ENCODE results near the gene SHISA7.
A peak's percentile ranks its signal among the peaks of the same experiment; 100 is the strongest.

Gene SHISA7

DNA sequence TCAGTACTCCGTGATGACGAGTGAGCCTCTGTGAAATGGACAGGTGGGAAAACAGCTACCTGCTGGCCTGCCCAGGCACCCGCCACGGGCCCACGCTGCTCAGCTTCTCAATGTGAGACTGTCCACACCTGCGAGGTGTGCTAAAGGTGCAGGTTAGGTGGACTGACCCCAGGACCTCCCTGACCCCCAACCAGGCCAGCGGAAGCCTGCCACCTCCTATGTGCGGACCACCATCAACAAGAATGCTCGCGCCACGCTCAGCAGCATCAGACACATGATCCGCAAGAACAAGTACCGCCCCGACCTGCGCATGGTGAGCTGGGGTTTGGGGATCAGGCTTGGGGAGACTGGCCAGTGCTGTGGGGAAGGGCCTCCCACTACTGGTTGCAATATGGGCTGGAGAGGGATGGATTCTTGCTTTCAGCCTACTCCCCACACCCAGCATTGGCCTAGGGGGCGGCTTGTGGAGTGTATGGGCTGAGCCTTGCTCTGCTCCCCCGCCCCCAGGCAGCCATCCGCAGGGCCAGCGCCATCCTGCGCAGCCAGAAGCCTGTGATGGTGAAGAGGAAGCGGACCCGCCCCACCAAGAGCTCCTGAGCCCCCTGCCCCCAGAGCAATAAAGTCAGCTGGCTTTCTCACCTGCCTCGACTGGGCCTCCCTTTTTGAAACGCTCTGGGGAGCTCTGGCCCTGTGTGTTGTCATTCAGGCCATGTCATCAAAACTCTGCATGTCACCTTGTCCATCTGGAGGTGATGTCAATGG, 55.2 kb downstream of the SHISA7 start:
- DNase-seq (ENCODE audit: low read depth): no peak

DNA sequence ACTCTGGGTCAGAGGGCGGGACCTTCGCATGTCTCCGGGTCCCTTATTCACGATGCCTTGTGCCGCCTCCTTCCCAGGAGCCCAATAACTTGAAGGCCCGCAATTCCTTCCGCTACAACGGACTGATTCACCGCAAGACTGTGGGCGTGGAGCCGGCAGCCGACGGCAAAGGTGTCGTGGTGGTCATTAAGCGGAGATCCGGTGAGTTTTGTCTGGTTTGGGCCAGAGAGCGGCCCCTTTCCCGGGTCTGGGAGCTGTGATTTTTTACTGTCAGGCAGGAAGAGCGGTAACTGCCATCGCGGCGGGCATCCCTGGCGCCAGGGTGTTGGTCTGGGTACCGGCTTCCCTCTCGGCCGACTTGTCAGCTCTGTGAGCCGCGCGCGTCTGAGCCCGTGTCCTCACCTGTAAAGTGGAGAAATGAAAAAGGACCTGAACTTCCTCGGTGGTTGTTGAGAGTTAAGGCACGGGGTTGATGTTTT, 56.6 kb downstream of the SHISA7 start:
- no peak for DNase-seq (ENCODE audit: low read depth)

DNA sequence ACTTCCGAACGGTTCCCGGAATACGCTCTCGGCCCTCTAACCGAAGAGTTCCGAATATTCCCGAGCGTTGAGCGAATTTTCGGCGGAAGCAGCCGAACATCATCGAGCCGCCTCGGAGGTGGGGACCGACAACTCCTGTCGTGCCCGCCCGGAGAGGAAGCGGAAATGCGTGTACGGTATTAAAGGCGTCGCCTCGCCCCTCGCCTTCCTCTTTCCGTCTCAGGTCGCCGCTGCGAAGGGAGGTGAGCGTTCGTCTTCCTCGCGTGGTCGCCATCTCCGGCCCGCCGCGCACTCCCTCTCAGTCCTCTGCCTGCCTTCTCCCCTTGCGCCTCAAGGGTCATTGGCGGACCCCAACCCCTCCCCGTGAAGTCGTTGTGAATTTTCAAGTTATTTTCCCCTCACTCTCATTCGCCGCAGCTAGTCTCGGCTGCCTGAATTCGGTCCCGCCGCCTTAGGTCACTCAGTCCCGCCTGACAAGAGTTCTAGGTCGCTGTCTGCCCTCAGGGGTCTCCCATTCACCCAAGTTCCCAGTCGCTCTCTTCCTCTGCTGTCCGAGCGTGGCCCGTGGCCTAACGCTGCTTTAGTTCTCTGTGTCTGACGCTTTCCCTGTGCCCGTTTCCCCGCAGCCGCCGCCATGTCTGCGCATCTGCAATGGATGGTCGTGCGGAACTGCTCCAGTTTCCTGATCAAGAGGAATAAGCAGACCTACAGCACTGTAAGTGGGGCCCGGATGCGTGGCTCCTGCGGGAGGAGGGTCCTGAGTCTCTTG, 57.2 kb downstream of the SHISA7 start, which contains the start of gene RPL28:
RPL28 (plus strand) TSS at position 209 of the 769 bp plus-strand sequence; CDS start at position 635, 426 bp downstream.
- DNase-seq (ENCODE audit: low read depth): peak; percentile 97

DNA sequence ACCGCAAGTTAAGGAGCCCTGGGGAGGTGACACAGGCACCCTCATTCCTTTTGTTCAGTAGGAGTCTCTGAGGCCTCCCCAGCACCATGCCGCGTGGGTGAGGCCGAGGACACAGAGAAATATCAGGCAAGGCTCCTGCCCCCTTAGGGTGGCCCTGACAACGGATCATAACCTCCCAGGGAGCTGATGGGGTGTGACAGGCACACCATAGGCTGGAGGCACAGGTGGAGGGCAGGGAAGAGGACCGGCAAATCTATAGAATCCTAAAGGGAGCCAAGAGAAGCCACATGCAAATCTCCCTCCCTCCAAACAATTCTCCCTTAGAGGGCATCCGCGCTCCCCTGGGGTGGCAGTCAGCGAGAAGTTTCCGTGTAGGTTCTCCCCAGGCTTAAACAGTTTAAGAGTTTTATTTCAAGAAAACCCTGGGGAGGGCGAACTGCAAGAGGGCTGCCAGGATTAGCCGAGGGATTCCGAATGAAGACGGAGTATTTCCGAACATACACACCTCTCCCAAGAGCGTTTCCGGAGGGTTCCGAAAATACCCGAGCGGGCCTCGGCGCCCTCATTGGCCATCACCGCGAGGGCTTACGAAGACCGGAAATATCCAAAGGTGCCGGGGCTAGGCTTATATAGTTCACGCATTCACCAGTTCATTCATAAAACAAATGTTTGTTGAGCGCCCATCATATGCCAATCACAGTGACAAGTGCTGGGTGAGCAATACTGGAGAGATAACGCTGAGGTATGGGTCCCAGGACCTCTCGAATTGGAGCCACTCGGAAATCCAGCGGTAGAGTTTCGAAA, 58.0 kb downstream of the SHISA7 start:
- DNase-seq (ENCODE audit: low read depth): peak; percentile 93

DNA sequence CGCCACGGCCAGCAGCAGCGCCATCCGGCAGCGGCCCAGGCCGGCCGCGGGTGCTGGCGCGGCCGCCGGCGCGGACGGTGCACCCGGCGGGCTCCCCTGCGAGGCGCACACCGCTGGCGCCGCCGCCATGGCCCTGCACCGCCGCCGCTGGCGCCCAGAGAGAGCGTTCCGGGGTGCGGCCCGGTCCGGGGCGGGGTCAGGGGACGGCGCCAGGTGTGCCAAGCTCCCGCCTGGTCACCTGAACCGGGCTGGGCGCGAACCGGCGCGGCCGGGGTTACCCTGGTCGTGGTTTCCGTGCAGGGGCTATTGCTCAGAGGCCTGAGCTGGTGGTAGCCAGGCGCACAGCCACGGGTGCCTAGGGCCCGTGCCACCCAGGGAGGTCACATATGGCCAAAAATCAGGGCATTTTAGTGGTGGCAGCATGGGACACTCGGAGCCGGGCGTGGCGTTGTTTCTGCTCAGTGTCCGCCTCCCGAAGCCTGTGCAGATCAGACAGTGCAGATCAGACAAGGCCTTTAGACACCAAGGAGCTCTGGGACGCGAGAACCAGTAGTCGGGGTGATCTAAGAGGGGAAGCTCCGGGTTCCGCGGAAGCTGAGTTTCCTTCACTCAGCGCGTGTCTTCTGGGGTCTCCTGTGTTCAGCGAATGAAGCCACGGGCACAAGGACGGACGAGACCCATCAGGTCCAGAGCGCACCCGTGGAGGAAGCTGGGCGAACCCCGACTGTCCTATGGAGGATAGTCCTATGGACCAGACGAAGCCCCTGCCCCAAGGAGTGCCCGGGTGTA, 58.8 kb downstream of the SHISA7 start, which contains the start of gene TMEM238:
TMEM238 (minus strand) TSS at position 162 of the 789 bp plus-strand sequence; CDS start at position 129, 33 bp downstream.
- no peak for DNase-seq (ENCODE audit: low read depth)

DNA sequence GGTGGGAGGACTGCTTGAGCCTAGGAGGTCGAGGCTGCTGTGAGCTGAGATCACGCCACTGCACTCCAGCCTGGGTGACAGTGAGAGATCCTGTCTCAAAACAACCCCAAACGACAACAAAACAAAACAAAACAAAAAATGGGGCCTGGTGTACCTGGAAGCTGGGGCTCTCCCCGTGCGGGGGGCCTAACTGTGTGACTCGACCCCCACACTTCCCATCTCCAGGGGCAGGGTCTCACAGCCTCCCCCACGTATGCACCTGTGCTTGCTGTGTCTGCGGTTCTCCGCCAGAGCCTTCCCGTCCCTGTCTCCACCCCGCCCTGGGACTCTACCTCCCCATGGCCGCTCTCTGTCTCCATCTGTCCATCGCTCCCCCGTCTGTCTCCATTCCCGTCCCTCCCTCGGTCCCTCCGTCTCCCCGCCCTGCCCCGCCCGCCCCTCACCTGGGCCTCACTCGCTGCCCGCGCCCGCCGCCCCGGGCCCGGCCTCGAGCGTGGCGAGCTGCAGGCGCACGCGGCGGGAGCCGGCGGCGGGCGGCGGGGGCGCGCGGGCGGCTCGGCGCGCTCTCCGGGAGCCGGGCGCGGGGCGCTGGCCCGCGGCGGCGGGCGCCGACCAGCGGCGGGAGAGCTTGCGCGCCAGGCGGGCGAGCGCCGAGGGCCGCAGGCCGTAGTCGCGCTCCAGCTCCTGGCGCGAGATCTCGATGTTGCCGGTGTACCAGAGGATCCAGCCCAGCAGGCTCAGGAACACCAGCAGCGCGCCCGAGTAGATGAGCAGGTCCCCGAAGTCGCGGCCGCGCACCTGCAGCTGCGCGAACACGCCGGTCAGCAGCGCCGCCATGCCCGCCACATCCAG, 59.6 kb downstream of the SHISA7 start:
- DNase-seq (ENCODE audit: low read depth): peak; percentile 52

DNA sequence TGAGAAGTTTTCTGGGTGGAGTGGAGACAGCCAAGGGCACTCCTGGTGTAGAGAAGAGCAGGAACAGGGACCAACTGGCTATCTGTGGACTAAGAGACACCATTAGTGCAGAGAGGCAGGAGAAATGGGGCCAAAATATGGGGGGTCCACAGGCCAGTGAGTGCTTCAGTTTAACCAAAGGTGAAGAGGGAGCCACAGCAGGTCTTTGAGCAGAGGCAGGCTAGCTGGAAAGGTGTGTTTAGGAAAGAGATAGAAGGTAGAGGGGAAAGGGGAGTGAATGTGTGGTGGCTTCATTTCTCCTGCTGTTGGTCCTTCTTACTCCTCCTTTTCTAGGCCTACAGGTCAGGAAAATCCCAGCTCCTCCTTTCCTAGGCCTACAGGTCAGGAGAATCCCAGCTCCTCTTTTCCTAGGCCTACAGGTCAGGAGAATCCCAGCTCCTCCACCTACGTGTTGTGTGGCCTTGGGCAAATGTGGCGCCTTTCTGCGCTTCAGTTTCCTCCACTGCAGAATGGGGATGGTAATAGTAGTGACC, 60.5 kb downstream of the SHISA7 start:
- no peak for DNase-seq (ENCODE audit: low read depth)

DNA sequence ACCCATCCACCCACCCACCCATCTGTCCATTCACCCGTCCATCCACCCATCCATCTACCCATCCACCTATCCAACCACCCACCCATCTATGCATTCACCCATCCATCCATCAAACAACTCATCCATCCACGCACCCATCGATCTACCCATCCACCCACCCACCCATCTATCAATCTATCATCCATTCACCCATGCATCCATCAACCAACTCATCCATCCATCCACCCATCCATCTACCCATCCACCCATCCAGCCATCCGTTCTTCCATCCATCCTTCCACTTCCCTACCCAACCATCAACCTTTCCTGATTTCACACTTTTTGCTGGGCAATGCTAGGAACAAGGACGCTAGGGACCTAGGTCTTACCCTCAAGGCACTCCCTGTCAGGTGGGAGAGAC, 61.1 kb downstream of the SHISA7 start:
- DNase-seq (ENCODE audit: low read depth): no peak

DNA sequence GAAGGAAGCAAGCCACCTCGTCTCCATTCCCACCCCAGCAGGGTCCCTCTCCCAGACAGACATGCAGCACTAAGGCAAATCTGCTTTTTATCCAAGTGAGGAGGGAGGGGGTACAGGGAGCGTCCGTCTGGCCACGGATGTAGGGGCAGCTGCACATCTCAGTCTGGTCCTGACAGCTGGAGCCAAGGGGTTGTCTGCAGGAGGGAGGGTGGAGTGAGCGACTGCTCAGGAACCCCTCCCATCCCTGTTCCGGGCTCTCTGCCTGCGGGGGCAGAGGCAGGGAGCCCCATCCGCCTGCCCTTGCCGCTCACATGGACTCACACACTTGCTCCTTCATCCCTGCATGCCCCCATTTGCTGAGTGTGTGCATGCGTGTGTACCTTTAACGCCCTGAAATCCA, 63.9 kb downstream of the SHISA7 start:
- no peak for DNase-seq (ENCODE audit: low read depth)

Measured in fibroblast of gingiva (primary cell).